Measurements from ENCODE around the gene EAF1.

DNA sequence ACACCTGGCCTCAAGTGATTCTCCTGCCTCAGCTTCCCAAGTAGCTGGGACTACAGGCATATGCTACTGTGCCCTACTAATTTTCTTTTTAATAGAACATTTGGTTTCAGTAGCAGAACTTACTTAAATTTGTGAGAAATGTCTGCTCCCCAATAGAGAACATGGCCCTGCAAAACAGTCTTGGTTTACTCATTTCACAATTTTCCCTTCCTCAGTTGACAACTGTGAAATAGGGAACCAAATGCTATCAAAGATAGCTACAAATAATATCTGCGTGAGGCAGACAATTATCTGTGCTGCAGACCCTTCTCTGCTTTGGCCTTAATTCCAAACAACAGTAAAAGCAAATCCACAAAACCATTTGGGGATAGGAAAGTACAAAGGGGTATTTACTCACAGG lies 22.6 kb upstream of the EAF1 start:
- TF ChIP-seq BHLHE40 (IDR thresholded peaks at IDR 0.05; ENCODE audit: borderline replicate concordance) (no peak), SP1 (IDR thresholded peaks at IDR 0.05) (no peak), FOXK2 (IDR thresholded peaks at IDR 0.05) (no peak), FOXA1 (IDR thresholded peaks at IDR 0.05) (no peak), SUZ12 (IDR thresholded peaks at IDR 0.05) (no peak), FOXM1 (IDR thresholded peaks at IDR 0.05; ENCODE audit: borderline replicate concordance) (no peak), CTBP1 (IDR thresholded peaks at IDR 0.05; ENCODE audit: borderline replicate concordance) (no peak)

All from HEK293T (cell line).